ENCODE data around the gene PHACTR2. TPM values are rescaled to one million over a fixed set of nuclear protein-coding genes. Genes with fewer than 3 reads are reported as not detected.
"Not testable (repeated sequence)": the region's sequence is repeated elsewhere in the genome, so short reads cannot be mapped to it uniquely, and the experiment has no call there.

PHACTR2 gene
- total and polyA plus RNA-seq, 7 donors, result 4.2 to 51.9 (median 17.6) TPM

DNA sequence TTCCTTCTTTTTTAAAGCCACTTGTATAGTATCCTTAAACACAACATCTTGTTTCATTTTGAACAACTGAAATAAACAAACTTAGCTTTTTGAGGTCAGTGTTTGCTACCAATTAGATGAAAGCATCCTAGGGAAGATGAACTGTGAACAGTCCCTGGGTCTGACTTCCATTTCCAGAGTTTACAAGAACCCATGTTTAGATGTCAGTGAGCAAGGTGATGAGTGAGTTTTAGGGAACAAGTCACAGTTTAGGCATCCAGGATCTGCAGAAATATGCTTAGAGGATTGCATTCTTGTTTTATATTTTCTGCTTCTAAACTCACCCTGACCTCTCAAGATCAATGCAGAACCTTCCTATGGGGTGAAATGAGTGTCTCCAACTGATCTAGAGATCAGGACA, 189.5 kb downstream of the PHACTR2 start:
- intact Hi-C loops (cut with DNase I), result no loop called here

DNA sequence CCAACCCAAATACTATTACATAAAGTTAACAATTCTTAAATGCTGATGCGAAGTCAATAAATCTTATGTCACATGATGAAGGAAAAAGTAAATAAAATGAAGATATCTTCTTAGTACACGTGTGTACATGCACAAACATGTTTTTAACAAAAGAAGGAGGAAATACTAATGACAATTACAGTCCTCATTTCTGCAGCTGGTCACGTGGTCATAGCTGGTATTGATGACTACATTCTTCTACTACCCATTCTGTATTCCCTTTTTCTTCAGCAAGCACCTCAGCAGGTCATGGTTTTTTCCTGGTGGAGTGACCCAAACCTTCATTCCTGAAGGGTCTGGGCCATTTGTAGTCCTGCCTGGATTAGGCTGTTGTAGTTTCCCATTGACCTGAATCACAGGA, 191.0 kb downstream of the PHACTR2 start:
- H3K9me3 ChIP-seq; H3K4me3 ChIP-seq; DNase-seq; intact Hi-C loops (cut with DNase I); H3K4me1 ChIP-seq; H3K27ac ChIP-seq; H3K27me3 ChIP-seq: not testable (repeated sequence)
- 93 to 96% methylated on average over 3 of the region's 3 CpGs for WGBS, 2 donors
- peaks cover 0 to 24% (median 0%) of the 10 kb centered on the region in 4 donors for H3K36me3 ChIP-seq

More for the DNA sequence above, 189.5 kb downstream of the PHACTR2 start:
- DNase-seq, result no peak
- H3K36me3 ChIP-seq, result peaks cover 0 to 40% (median 3%) of the 10 kb centered on the region in 4 donors
- TF ChIP-seq EP300 (IDR thresholded peaks at IDR 0.05) (no peak), POLR2AphosphoS5 (IDR thresholded peaks at IDR 0.05) (no peak), POLR2A (IDR thresholded peaks at IDR 0.05) (no peak)
- TF ChIP-seq, protein P1, sequence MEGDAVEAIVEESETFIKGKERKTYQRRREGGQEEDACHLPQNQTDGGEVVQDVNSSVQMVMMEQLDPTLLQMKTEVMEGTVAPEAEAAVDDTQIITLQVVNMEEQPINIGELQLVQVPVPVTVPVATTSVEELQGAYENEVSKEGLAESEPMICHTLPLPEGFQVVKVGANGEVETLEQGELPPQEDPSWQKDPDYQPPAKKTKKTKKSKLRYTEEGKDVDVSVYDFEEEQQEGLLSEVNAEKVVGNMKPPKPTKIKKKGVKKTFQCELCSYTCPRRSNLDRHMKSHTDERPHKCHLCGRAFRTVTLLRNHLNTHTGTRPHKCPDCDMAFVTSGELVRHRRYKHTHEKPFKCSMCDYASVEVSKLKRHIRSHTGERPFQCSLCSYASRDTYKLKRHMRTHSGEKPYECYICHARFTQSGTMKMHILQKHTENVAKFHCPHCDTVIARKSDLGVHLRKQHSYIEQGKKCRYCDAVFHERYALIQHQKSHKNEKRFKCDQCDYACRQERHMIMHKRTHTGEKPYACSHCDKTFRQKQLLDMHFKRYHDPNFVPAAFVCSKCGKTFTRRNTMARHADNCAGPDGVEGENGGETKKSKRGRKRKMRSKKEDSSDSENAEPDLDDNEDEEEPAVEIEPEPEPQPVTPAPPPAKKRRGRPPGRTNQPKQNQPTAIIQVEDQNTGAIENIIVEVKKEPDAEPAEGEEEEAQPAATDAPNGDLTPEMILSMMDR (IDR thresholded peaks at IDR 0.05), result no peak
- no peaks in the 10 kb centered on the region for H3K27me3 ChIP-seq
- H3K4me3 ChIP-seq, result no peak overlapping the region
- no peak overlapping the region for H3K27ac ChIP-seq
- peaks cover 0 to 3% (median 0%) of the 10 kb centered on the region in 4 donors for H3K9me3 ChIP-seq
- H3K4me1 ChIP-seq, result peaks cover 0 to 4% (median 0%) of the 10 kb centered on the region in 4 donors

DNA sequence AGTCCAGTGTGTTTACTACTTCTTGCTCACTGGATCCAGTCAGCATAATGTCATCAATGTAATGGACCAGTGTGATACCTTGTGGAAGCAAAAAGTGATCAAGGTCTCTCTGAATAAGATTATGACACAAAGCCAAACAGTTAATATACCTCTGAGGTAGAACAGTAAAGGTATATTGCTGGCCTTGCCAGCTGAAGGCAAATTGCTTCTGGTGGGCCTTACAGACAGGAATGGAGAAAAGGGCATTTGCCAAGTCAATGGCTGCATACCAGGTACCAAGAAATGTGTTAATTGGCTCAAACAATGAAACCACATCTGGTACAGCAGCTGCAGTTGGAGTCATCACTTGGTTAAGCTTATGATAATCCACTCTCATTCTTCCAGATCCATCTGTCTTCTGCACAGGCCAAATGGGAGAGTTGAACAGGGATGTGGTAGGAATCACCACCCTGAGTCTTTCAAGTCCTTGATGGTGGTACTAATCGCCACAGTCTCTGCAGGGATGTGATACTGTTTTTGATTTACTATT, 193.5 kb downstream of the PHACTR2 start:
- 91 to 98% methylated on average over 1 of the region's 1 CpG for WGBS, 2 donors
- DNase-seq; H3K4me1 ChIP-seq; H3K36me3 ChIP-seq; H3K27me3 ChIP-seq; H3K9me3 ChIP-seq; H3K4me3 ChIP-seq; intact Hi-C loops (cut with DNase I); H3K27ac ChIP-seq: not testable (repeated sequence)

DNA sequence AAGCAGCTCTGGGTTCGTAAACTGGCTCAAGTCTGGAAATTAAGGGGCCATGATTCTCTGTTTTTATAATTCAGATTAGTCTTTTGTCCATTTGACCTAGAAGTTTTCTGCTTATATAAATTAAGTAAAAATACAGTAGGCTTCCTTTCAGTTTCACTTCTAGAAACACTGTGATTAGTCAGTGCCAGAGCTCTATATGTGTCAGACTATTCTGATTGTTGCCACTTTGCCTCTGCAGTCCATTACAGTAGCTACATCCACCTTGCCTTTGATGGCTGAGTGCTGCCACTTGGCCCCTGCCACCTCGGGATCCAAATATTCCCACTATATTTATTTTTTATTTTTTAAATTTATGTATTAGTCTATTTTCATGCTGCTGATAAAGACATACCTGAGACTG, 194.4 kb downstream of the PHACTR2 start:
- H3K4me1 ChIP-seq, result no peaks in the 10 kb centered on the region
- no peak overlapping the region for H3K27ac ChIP-seq
- no peaks in the 10 kb centered on the region for H3K27me3 ChIP-seq
- WGBS, 2 donors, result 87% methylated on average over 2 of the region's 2 CpGs
- no peaks in the 10 kb centered on the region for H3K36me3 ChIP-seq
- peaks cover 0 to 3% (median 1%) of the 10 kb centered on the region in 4 donors for H3K9me3 ChIP-seq
- H3K4me3 ChIP-seq, result no peak overlapping the region
- intact Hi-C loops (cut with DNase I), result no loop called here
- TF ChIP-seq EP300 (IDR thresholded peaks at IDR 0.05), result no peak
- no peak for DNase-seq

DNA sequence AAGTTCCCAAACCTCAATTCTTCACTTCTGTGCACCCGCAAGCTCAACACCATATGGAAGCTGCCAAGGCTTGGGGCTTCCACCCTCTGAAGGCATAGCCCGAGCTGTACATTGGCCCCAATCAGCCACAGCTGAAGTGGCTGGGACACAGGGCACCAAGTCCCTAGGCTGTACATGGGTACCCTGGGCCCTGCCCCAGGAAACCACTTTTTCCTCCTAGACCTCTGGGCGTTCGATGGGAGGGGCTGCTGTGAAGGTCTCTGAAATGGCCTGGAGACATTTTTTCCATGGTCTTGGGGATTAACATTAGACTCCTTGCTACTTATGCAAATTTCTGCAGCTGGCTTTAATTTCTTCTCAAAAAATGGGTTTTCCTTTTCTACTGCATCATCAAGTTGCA, 195.8 kb downstream of the PHACTR2 start:
- H3K4me3 ChIP-seq; intact Hi-C loops (cut with DNase I); H3K4me1 ChIP-seq; H3K27ac ChIP-seq; H3K36me3 ChIP-seq; H3K27me3 ChIP-seq; H3K9me3 ChIP-seq; DNase-seq: not testable (repeated sequence)
- 94 to 96% methylated on average over 4 of the region's 4 CpGs for WGBS, 2 donors

DNA sequence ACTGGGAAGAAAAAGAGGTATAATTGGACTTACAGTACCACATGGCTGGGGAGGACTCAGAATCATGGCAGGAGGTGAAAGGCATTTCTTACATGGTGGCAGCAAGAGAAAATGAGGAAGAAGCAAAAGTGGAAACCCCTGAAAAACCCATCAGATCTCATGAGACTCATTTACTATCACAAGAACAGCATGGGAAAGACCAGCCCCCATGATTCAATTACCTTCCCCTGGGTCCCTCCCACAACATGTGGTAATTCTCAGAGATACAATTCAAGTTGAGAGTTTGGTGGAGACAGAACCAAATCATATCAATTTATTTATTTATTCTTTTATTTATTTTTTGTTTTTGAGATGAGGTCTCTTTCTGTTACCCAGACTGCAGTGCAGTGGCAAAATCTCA, 196.7 kb downstream of the PHACTR2 start:
- H3K9me3 ChIP-seq; H3K27me3 ChIP-seq; H3K36me3 ChIP-seq; intact Hi-C loops (cut with DNase I); H3K4me3 ChIP-seq; DNase-seq; H3K27ac ChIP-seq; H3K4me1 ChIP-seq: not testable (repeated sequence)

DNA sequence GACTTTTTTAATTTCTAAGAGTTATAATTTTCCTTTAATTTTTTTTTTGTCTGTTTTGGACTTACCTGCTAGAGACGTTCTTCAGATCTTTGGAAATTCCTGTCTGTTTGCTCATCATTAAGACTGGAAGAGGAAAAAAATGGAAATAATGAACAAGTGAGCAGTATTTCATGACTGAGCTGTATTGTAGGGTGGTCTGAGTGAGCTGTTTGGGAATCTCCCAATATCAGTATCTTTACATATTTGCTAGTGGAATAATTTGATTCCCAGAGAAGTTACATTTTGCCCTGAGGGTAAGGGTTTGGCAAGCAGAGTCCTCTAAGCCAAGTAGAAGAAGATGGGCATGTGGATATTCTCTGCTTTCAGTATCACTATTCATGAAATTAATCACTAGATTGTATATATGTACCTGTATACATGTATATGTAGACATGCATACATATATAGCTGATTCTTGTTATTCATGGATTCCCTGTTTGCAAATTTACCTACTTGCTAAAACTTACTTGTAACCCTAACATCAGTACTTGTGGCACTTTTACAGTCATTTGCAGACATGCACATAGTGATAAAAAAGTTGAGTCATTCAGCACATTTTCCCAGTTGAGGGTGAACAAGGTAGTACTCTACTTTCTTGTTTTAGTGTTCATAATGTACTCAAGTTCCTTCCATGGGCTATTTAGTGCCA, 200.0 kb downstream of the PHACTR2 start:
- Histone ChIP-seq H3K9me3 (peaks cover 0 to 3% (median 1%) of the 10 kb centered on the region in 4 donors), H3K4me1 (no peaks in the 10 kb centered on the region), H3K36me3 (no peaks in the 10 kb centered on the region), H3K27ac (no peak overlapping the region), H3K4me3 (no peak overlapping the region), H3K27me3 (no peaks in the 10 kb centered on the region)
- TF ChIP-seq POLR2A (IDR thresholded peaks at IDR 0.05) (no peak), POLR2AphosphoS5 (IDR thresholded peaks at IDR 0.05) (no peak), EP300 (IDR thresholded peaks at IDR 0.05) (no peak)
- TF ChIP-seq, protein P1 (IDR thresholded peaks at IDR 0.05), result no peak
- intact Hi-C loops (cut with DNase I), result no loop called here
- 94 to 95% methylated on average over 1 of the region's 1 CpG for WGBS, 2 donors
- no peak for DNase-seq
